ENCODE results near the gene CLTA. TPM values are rescaled to one million over a fixed set of nuclear protein-coding genes. Genes with fewer than 3 reads are reported as not detected.

Gene CLTA
- total RNA-seq, 2 experiments from 2014 or later: 32.0 to 32.8 TPM

GRCh38 chr9:36249189-36249588 is 58.5 kb downstream of the CLTA start:
- peaks cover 53% of the 10 kb centered on the region for H3K36me3 Mint-ChIP-seq (ENCODE audit: low read depth)
- no peak for ATAC-seq (ENCODE audit: poor library complexity)
- CTCF ChIA-PET: interaction anchor here (1.7 to 2.8 kb wide), 2 partner anchors 75 to 80 kb away, joined by 4 to 23 read pairs; no protein-coding TSS in a partner anchor

GRCh38 chr9:36250079-36250478 is 59.4 kb downstream of the CLTA start:
- Mint-ChIP-seq H3K4me1 (ENCODE audit: low read depth) (peaks cover 28% of the 10 kb centered on the region), H3K36me3 (ENCODE audit: low read depth) (peaks cover 50% of the 10 kb centered on the region), H3K27ac (peak overlapping the region; percentile 32), H3K27me3 (no peaks in the 10 kb centered on the region), H3K4me3 (no peak overlapping the region), H3K9me3 (no peaks in the 10 kb centered on the region)
- H3K36me3 ChIP-seq (ENCODE audit: insufficient read depth, low read length): peaks cover 20% of the 10 kb centered on the region
- TF ChIP-seq CTCF (IDR thresholded peaks at IDR 0.05): no peak
- H3K27ac ChIP-seq (ENCODE audit: low read depth in 1 of 2, low read length in 2 of 2): no peak overlapping the region
- ATAC-seq (ENCODE audit: poor library complexity) (no peak), DNase-seq (no peak)
- ChIA-PET POLR2A (no interaction called here), CTCF (interaction anchor here (2.8 kb wide), 1 partner anchor 79 kb away, joined by 23 read pairs; no protein-coding TSS in a partner anchor)
- H3K9me3 ChIP-seq (ENCODE audit: control insufficient read depth in 1 of 2, insufficient read depth in 1 of 2, low read length in 2 of 2): no peaks in the 10 kb centered on the region
- no peaks in the 10 kb centered on the region for H3K27me3 ChIP-seq (ENCODE audit: control insufficient read depth in 1 of 2, insufficient read depth in 2 of 2, low read length in 2 of 2)
- intact Hi-C loops (cut with DNase I, micrococcal nuclease): no loop called here
- no peak overlapping the region for H3K4me3 ChIP-seq (ENCODE audit: low read length)
- H3K4me1 ChIP-seq (ENCODE audit: insufficient read depth, low read length): no peaks in the 10 kb centered on the region

More at GRCh38 chr9:36249189-36249588, 58.5 kb downstream of the CLTA start:
- Histone ChIP-seq H3K9me3 (ENCODE audit: control insufficient read depth in 1 of 2, insufficient read depth in 1 of 2, low read length in 2 of 2) (no peaks in the 10 kb centered on the region), H3K4me3 (ENCODE audit: low read length) (no peak overlapping the region), H3K4me1 (ENCODE audit: insufficient read depth, low read length) (no peaks in the 10 kb centered on the region), H3K27me3 (ENCODE audit: control insufficient read depth in 1 of 2, insufficient read depth in 2 of 2, low read length in 2 of 2) (no peaks in the 10 kb centered on the region), H3K36me3 (ENCODE audit: insufficient read depth, low read length) (peaks cover 22% of the 10 kb centered on the region), H3K27ac (ENCODE audit: low read depth in 1 of 2, low read length in 2 of 2) (no peak overlapping the region)
- no peaks in the 10 kb centered on the region for H3K9me3 Mint-ChIP-seq
- H3K4me1 Mint-ChIP-seq (ENCODE audit: low read depth): peaks cover 28% of the 10 kb centered on the region
- no peak for DNase-seq
- H3K27me3 Mint-ChIP-seq: no peaks in the 10 kb centered on the region
- H3K4me3 Mint-ChIP-seq: no peak overlapping the region
- TF ChIP-seq CTCF (IDR thresholded peaks at IDR 0.05): no peak
- intact Hi-C loops (cut with DNase I, micrococcal nuclease): loop anchor here in 1 of 2 experiments (5.0 kb wide), 1 partner anchor 478 kb away; no protein-coding TSS in a partner anchor
- POLR2A ChIA-PET: no interaction called here
- no peak overlapping the region for H3K27ac Mint-ChIP-seq

GRCh38 chr9:36251428-36251827 is 60.7 kb downstream of the CLTA start:
- no peak for ATAC-seq (ENCODE audit: poor library complexity)
- Histone ChIP-seq H3K36me3 (ENCODE audit: insufficient read depth, low read length) (peaks cover 6% of the 10 kb centered on the region), H3K4me1 (ENCODE audit: insufficient read depth, low read length) (no peaks in the 10 kb centered on the region), H3K27ac (ENCODE audit: low read depth in 1 of 2, low read length in 2 of 2) (no peak overlapping the region), H3K9me3 (ENCODE audit: control insufficient read depth in 1 of 2, insufficient read depth in 1 of 2, low read length in 2 of 2) (no peaks in the 10 kb centered on the region), H3K27me3 (ENCODE audit: control insufficient read depth in 1 of 2, insufficient read depth in 2 of 2, low read length in 2 of 2) (no peaks in the 10 kb centered on the region), H3K4me3 (ENCODE audit: low read length) (no peak overlapping the region)
- peaks cover 28% of the 10 kb centered on the region for H3K4me1 Mint-ChIP-seq (ENCODE audit: low read depth)
- H3K9me3 Mint-ChIP-seq: no peaks in the 10 kb centered on the region
- CTCF ChIA-PET: interaction anchor here (0.7 to 0.8 kb wide), 2 partner anchors 14 to 77 kb away, joined by 3 to 4 read pairs; no protein-coding TSS in a partner anchor
- intact Hi-C loops (cut with DNase I, micrococcal nuclease): no loop called here
- H3K4me3 Mint-ChIP-seq: no peak overlapping the region
- H3K36me3 Mint-ChIP-seq (ENCODE audit: low read depth): peaks cover 41% of the 10 kb centered on the region
- no peak overlapping the region for H3K27ac Mint-ChIP-seq
- no peaks in the 10 kb centered on the region for H3K27me3 Mint-ChIP-seq
- POLR2A ChIA-PET: no interaction called here
- no peak for DNase-seq
- TF ChIP-seq CTCF (IDR thresholded peaks at IDR 0.05): no peak

All from CD4-positive, alpha-beta T cell (primary cell).